ENCODE measurements around the gene SLC2A1. TPM values are rescaled to one million over a fixed set of nuclear protein-coding genes. Genes with fewer than 3 reads are reported as not detected.

Gene SLC2A1
- total and polyA plus RNA-seq, 9 of the 15 experiments (the other 6 are each of a cell fraction or from before 2014, with no cell fraction given), result 12.6 to 153 (median 48.0) TPM

GRCh38 chr1:42966688-42967612 is 8.3 kb upstream of the SLC2A1 start (continued):
- TF ChIP-seq CREB3 (tag; conservative IDR thresholded peaks at IDR 0.05; ENCODE audit: low read depth) (peak; percentile 82), ZNF23 (CRISPR knock-in tag; IDR thresholded peaks at IDR 0.05) (no peak), ETV5 (CRISPR knock-in tag; IDR thresholded peaks at IDR 0.05; ENCODE audit: low read depth) (0 out of 2 replicates have a peak, but pooled peaks have one; percentile 5), MAFK (IDR thresholded peaks at IDR 0.05; ENCODE audit: low read length) (peak; percentile 79), ZNF551 (CRISPR knock-in tag; IDR thresholded peaks at IDR 0.05) (no peak), MAFF (IDR thresholded peaks at IDR 0.05; ENCODE audit: low read length) (peak; percentile 74), FIP1L1 (IDR thresholded peaks at IDR 0.05; ENCODE audit: low read depth, low read length, poor library complexity, severe bottlenecking) (no peak), ZNF785 (CRISPR knock-in tag; IDR thresholded peaks at IDR 0.05) (no peak), SMARCA4 (IDR thresholded peaks at IDR 0.05) (peak; percentile 96), ZBTB34 (CRISPR knock-in tag; IDR thresholded peaks at IDR 0.05) (no peak), POU5F1 (IDR thresholded peaks at IDR 0.05; ENCODE audit: borderline replicate concordance, low read depth, low read length, partially characterized antibody) (no peak), RB1 (IDR thresholded peaks at IDR 0.05; ENCODE audit: low read depth) (0 out of 2 replicates have a peak, but pooled peaks have one; percentile 14), ELK1 (CRISPR knock-in tag; IDR thresholded peaks at IDR 0.05) (no peak), TCF7 (IDR thresholded peaks at IDR 0.05; ENCODE audit: borderline replicate concordance) (no peak), BRF1 (IDR thresholded peaks at IDR 0.05; ENCODE audit: borderline replicate concordance, extremely low read depth, insufficient read length) (no peak), ZFX (CRISPR knock-in tag; IDR thresholded peaks at IDR 0.05) (no peak), ZFP36 (IDR thresholded peaks at IDR 0.05; ENCODE audit: low read depth, low read length, partially characterized antibody) (no peak), ZNF695 (CRISPR knock-in tag; IDR thresholded peaks at IDR 0.05) (no peak), ILK (tag; IDR thresholded peaks at IDR 0.05; ENCODE audit: borderline replicate concordance, low read depth) (no peak), CBFA2T3 (IDR thresholded peaks at IDR 0.05) (peak; percentile 84), CHD2 (IDR thresholded peaks at IDR 0.05; ENCODE audit: low read depth, low read length) (no peak), PTBP1 (IDR thresholded peaks at IDR 0.05; ENCODE audit: low read depth, low read length) (no peak), ZNF12 (CRISPR knock-in tag; IDR thresholded peaks at IDR 0.05) (no peak), MCM7 (IDR thresholded peaks at IDR 0.05) (no peak), JUND (IDR thresholded peaks at IDR 0.05; ENCODE audit: borderline replicate concordance, low read depth, low read length) (peak; percentile 96), JUND (tag; IDR thresholded peaks at IDR 0.05; ENCODE audit: borderline replicate concordance, low read depth, low read length) (peak; percentile 98), BDP1 (IDR thresholded peaks at IDR 0.05; ENCODE audit: insufficient read depth, insufficient read length) (no peak), GATA2 (CRISPR knock-in tag; IDR thresholded peaks at IDR 0.05) (no peak)
